Amniotic stem cell (primary cell): ENCODE data around the gene ATP5PD.
"Not testable (repeated sequence)": the region's sequence is repeated elsewhere in the genome, so short reads cannot be mapped to it uniquely, and the experiment has no call there.

ENCODE experiments used
- DNase-seq: peaks from one replicate; lab custom pipeline; 2025; lab: John Stamatoyannopoulos, UW

ATP5PD gene

GRCh38 chr17:75077496-75078283, 30.9 kb upstream of the ATP5PD start:
- no peak for DNase-seq

DNA sequence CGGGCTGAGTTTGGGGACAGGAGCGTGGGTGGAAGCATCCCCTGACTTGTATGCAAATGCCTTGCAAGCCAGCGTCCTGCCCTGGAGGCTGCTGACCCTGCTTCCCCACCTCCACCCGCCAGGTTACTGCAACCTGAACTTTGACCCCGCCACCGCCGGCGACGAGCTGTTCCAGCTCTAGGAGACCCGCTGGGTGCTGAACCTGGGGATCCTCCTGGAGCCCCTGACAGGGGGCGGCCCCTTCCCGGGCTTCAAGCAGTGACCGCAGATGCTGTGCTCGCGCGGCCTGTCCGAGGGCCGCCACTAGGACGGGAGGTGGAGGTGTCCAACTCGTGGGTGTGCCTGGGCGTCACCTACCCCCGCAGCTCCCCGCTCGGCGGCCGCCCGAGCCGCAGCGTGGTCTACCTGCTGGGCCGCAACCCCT, 30.3 kb upstream of the ATP5PD start:
- DNase-seq, result no peak

DNA sequence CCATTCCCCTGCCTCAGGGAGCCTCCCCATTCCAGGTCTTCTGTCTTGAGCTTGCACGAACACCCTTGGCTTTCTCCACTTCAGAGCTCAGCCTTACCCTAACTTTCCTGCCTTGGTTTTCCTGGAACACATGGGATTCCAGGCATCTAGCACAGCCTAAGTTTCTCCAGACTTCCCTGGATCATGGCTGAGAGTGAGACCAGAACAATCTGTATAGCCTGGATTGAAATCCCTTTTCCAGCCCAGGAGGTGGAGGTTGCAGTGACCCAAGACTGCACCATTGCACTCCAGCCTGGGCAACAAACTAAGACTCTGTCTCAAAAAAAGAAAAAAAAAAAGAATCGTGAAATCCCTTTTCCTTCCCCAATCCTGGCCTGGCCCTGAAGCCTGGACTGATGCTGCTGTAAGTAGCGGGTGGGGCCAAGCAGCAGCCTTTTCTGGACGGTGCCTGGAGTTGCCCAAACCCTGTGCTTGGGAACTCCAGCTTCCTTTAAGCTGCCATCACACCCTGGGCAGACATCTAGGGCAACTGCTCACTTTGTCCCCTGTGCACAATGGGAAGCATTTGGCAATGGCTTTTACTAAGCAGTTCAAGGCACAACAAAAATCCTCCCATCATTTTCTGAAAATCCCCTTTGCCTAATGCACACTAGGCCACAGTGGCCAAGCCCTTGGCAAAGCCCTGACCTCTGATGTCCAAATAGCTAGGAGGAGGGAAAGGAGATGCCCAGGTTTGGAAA, 29.0 kb upstream of the ATP5PD start:
- no peak for DNase-seq

- DNase-seq, result no peak
Observed at GRCh38 chr17:75074532-75074931, 27.8 kb upstream of the ATP5PD start.

DNA sequence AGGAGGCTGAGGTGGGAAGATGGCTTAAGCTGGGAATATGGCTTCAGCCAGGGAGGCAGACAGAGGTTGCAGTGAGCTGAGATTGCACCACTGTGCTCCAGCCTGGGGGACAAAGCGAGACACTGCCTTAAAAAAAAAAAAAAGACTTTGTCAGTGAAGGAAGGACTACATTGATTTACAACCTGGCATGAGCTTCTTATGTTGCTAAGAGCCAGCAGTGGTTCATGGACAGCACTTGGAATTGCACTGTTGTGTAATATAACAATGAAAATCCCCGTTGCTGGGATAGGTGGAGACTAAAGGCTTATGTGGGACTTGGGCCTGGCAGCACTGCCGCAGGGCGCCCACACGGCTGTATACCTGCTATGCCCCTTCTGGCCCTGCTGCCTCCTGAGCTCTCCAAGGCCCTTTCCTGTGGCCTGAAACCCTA, 26.9 kb upstream of the ATP5PD start:
- DNase-seq, result no peak

DNA sequence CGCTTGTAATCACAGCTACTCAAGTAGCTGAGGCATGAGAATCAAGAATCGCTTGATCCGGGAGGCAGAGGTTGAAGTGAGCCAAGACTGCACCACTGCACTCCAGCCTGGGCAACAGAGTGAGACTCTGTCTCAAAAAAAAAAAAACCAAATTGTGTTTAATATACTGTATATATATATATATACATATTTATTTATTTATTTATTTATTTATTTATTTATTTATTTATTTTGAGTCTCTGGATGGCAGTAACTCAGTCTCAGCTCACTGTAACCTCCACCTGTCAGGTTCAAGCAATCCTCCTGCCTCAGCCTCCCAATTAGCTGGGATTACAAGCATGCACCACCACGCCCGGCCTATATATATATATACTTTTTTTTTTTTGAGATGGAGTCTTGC, 26.1 kb upstream of the ATP5PD start:
- not testable (repeated sequence) for DNase-seq

DNA sequence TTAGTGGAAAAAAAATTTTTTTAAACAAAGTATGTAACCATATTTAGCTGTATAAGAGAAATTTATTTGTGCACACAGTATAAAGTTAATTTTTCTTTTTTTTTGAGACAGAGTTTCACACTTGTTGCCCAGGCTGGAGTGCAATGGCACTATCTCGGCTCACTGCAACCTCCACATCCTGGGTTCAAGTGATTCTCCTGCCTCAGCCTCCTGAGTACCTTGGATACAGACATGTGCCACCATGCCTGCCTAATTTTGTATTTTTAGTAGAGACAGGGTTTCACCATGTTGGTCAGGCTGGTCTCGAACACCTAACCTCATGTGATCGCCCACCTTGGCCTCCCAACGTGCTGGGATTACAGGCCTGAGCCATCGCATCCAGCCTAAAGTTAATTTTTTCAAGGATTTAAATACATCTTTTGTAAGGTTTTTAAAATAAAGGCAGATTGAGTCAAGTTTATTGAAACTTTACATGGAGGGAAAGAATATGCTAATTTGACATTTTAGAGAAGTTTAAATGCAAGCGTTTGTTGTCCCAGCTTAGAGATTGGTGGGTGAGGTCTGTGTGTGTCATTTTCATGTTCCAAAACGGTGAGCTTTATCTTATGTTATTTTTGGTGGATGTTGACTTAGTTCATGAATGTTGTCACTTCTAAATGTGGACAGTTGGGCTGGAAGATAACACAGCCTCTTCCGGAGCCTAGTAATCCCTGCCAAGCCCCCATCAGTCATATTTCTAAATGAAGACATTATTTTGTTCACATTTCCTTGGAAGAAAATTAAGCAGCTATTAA, 24.9 kb upstream of the ATP5PD start:
- DNase-seq, result not testable (repeated sequence)

DNA sequence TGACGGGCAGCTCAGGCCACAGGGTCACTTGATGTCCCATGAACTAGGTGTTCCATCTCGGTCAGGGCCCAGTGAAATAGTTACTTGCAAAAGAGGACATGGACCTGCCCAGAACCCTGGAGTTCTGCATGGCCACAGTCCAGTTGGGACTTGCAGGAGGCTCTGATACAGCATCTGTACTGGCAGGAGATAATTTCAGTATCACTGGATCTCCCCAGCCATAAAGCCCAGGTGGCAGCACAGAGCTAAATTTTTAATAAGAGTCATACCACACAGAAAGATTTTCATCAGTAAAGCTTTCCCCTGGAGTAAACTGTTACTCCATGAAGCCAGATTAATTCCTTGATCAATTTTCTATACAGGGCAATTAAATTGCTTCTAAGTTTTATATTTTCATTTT, 23.0 kb upstream of the ATP5PD start:
- DNase-seq, result no peak

GRCh38 chr17:75068750-75069149, 22.0 kb upstream of the ATP5PD start:
- DNase-seq, result no peak

GRCh38 chr17:75067856-75068255, 21.1 kb upstream of the ATP5PD start:
- no peak for DNase-seq

GRCh38 chr17:75065562-75066151, 18.9 kb upstream of the ATP5PD start:
- no peak for DNase-seq

DNA sequence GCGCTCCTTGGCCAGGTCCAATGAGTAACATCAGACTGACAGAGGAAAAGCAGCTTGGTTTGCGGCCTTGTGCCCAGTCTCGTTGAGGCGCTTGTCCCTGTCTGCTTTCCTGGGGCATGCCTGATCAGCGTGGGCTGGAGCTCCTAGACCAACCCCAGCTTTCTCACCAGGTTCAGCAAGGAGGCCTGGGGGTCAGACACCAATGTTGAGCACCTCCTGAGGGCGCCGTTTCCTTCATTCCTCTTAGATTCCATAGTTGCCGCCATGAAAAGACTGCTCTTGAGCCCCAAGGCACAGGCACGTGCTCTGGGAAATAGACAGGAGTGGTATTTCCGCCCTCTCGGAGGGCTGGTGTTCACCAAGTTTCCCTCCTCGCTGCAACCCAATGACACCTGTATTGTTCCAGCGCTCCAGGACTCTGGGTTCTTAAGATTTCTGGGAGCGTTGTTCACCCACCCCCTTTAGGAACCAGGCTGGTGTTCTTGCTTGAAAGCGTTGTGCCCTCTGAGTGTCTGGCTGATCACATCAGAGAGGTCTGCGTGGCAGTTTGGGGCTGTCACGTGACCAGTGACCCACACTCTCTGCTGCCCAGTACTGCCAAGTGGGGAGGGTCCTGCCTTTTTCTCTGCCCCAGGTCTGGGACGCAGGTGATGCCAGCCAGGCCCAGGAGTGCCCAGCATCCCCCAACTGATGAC, 18.2 kb upstream of the ATP5PD start:
- DNase-seq, result no peak

DNA sequence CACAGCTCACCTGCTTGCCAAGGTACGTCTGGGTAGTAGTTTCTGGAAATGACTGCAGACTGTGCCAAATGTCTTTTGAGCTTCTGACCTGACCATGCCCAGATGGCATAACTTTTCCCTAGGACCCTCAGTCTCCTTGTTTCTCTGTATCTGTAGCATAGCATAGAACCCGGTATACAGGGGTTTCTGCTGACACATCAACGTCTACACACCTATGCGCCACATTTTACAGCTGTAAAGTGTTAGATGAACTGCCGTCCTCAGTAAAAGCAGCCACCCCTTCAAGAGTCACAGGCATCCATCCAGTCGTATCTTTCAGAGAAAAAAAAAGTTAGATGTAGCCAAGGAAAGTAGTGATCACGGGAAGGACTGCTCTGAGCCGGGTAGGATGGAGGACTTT, 17.7 kb upstream of the ATP5PD start:
- no peak for DNase-seq

DNA sequence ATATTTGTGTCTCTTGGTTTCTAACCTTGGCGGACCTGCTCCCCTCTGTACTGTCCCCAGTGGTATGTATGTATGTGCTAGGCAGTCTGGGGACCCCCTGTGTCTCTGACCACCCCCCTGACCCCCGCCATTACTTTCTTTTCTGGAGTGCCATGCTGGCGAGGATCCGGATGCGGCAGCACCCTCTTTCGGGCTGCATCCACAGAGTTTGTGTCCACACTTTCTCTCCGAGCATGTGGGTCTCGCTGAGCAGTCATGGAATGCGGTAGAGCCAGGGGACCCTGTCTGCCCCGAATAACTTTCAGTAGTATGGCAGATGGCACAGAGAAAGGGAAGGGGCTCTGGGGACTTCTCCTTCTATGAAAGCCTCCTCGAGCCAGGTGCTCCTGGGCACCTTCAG, 17.3 kb upstream of the ATP5PD start:
- no peak for DNase-seq

GRCh38 chr17:75063626-75064025, 16.9 kb upstream of the ATP5PD start:
- no peak for DNase-seq

DNA sequence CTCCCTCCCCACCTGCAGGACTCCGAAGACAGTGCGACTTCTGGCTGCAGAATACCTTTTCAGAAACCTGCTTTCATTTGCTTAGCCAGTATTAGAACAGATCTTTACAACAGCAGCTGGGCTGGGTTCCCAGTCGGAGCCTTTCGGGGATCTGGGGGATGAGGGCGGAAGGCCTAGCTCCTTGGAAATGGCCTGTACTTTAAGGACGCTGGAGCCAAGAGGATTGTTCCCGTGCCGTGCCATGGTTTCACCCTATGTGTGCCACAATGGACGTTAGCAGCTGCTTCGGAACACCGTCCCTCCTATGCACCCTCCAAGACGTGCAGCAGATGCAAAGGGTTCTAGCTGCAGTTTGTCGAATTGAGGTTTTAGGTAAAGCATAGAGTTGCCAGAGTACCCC, 16.4 kb upstream of the ATP5PD start:
- DNase-seq, result no peak

GRCh38 chr17:75061618-75062017, 14.8 kb upstream of the ATP5PD start:
- no peak for DNase-seq

DNA sequence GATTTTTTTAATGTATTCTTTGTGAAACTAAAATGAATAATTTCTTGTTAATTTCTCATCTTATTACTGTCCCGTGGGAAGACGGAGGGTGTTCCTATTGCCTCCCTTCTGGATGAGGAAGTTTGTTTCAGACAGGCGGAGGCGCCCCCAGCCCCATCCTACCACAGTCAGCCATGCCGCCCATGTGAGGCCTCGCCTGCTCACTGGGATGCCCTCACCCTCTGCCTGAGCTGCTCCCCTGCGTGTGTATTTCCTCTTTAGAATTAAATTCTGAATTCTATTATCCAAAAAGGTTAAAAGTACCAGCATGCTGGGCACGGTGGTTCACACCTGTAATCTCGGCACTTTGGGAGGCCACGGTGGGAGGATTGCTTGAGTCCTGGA, 14.3 kb upstream of the ATP5PD start:
- DNase-seq, result no peak

DNA sequence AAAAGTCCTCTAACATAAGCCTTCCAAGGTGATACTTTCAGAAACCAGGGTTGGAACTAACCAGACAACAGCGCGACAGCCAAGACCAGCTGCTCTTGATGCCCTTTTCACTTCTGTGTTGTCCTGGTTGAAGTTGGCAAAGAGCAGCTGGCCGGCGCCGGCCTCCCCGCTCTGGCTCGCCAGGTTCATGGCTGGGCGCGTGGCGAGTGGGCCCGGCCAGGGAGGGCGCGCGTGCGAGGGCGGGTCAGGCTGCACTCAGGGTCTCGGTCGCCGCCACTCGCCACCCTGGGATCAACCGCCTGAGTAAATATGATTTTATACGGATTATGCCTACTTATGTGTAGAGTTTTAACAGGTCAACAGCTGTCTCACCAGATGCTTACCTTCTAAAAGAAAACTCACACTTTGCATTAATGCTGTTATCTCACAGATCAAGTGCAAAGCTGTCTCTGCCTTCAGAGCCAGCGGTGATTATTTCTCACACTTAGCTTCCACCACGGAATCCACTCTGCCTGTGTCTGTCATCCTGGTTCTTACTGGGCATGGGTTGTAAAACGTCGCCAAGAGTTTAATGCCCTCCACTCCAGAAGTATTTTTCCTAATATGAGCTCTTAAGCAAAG, 13.8 kb upstream of the ATP5PD start:
- DNase-seq, result no peak

DNA sequence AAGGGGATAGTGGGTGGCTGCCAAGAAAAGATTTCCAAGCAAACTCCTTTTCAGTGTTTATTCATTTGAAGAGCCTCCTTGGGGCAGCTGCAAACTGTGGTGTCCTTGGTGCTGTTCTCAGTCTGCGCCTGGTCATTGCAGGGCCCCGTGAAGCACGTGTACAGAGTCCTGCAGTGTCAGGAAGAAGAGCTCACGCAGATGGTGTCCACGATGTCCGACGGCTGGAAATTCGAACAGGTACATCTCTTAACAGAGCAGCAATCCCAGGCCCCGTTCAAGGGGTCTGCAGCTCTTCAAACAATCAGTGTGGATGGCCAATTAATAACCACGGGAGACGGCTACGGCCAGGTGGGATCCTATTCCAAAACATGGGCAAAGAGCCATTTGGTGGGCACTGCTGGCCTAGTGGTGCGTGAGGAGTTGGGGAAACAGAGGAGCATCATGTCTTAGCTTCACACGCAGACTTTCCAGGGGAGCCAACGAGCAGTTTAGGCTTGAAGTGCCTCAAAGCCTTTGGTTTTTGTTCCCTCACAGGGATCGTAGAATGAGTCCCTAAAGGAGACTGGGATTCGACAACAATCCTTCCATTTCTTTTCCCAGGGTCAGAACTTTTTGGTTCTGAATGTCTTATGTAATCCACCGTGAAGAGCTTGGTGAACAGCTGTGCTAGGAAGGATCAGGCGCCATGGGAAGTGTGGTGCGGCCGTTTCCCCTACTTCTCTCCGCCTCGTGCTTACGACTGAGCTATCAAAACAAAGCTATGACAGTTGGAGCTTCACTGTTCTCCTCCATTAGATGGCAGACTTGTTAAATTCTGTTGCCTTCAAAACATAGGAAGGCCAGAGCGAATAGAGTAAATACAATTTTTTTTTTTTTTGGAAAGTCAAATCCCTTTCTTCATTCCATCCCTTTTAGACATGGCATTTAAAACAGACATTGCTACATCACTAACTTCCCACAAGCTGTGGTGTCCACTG, 12.9 kb upstream of the ATP5PD start:
- DNase-seq, result peak; percentile 71
